Stimulated activated CD8-positive, alpha-beta memory T cell treated with anti-CD3 and anti-CD28 coated beads, Interleukin-4, amount 100 ng/mL, for 48 hours (primary cell): ENCODE measurements around the gene VKORC1.
A peak's percentile ranks its signal among the peaks of the same experiment; 100 is the strongest.

Source experiments
- DNase-seq: peaks from one replicate; pipeline ENCODE4 v3.0.0-alpha.2; 2020

The VKORC1 gene

DNA sequence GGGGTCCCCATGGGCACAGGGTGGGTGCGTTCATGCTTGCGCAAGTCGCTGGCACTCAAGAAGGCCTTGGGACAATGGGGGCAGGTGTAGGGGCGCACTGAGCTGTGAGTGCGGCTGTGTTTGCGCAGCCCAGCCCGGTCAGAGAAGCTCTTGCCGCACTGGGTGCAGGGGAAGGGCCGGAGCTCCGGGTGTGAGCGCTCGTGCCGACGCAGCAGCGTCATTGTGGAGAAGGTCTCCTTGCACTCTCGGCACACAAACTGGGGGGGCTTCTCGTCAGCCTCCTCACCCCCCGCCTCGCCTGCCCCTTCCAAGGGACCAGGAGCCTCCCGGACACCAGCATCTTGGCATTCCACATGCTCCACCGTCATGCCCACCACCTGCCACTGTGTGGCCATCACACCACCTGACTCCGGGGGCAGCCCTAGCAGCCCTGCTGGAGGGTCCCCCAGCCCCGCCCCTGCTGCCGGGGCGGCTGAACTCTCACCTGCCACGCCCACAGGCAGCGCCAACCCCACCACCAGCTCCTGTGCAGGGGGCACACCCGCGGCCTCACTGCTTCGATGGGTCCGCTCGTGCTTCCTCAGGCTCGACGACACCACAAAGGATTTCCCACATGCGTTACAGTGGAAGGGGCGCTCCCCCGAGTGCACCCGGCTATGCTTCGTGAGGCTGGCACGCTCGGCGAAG lies 33.3 kb downstream of the VKORC1 start:
- no peak for DNase-seq

DNA sequence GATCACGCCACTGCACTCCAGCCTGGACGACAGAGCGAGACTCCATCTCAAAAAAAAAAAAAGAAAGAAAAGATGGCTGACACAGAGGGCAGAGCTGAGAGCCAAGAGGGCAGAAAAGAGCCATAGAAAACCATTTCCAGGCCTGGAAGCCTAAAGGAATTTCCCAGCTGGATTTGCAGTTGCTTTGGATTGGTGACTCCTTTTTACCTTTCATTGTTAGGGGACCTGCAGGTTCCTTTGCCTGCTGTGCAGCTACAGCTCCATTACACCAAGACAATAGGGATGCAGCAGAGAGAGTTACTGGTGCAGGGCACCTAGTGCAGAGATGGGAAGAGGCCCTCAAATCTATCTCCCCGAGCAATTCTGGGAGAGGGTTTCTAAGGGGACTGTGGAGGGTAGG lies 39.0 kb downstream of the VKORC1 start:
- DNase-seq = no peak

GRCh38 chr16:31052114-31052513 lies 42.5 kb downstream of the VKORC1 start:
- peak; percentile 37 for DNase-seq

GRCh38 chr16:31050280-31051030 lies 44.1 kb downstream of the VKORC1 start:
- DNase-seq = no peak

DNA sequence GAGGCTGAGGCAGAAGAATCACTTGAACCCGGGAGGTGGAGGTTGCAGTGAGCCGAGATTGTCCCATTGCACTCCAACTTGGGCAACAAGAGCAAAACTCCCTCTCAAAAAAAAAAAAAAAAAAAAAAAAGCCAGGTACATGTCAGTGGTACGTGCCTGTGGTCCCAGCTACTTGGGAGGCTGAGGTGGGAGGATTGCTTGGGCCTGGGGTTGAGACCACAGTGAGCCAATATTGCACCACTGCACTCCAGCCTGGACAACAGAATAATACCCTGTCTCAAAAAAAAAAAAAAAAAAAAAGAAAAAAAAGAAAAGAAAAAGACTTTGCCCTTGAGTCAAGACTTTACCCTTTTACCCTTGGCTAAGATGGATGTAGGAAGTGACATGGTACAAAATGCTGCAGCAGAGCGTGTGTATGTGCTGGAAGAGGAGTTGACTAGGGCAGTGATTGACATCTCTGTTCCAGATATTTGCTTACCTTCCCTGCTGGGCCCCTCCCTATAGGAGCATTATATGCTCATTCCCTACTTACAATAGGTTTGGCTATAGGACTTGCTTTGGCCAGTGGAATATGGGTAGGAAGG lies 50.6 kb downstream of the VKORC1 start:
- no peak for DNase-seq

DNA sequence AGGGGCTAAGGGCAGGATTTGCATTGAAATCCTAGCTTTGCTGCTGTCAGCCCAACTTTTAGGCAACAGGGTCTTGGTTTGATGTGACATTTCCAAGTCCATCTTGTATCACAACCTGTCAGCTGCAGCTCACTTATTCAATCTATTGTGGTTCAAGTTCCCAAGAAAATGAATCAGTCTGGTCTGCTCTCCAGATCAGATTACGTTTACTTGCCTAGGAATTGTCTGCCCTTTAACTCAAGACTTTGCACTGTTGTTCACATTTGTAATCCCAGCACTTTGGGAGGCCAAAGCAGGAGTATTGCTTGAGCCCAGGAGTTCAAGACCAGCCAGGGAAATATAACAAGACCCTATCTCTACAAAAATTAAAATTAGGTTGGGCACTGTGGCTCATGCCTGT lies 51.2 kb downstream of the VKORC1 start:
- DNase-seq = no peak

- no peak for DNase-seq
Observed at GRCh38 chr16:31042866-31043265, 51.7 kb downstream of the VKORC1 start.
